ENCODE data around the gene P3H4. TPM values are rescaled to one million over a fixed set of nuclear protein-coding genes. Genes with fewer than 3 reads are reported as not detected.
"Not testable (repeated sequence)": the region's sequence is repeated elsewhere in the genome, so short reads cannot be mapped to it uniquely, and the experiment has no call there.

Gene P3H4, protein sequence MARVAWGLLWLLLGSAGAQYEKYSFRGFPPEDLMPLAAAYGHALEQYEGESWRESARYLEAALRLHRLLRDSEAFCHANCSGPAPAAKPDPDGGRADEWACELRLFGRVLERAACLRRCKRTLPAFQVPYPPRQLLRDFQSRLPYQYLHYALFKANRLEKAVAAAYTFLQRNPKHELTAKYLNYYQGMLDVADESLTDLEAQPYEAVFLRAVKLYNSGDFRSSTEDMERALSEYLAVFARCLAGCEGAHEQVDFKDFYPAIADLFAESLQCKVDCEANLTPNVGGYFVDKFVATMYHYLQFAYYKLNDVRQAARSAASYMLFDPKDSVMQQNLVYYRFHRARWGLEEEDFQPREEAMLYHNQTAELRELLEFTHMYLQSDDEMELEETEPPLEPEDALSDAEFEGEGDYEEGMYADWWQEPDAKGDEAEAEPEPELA
- 49.1 and 59.4 TPM in 2 replicates for total RNA-seq

- no peak for DNase-seq (ENCODE audit: low read depth, low spot score)
These were observed at the start of gene P3H4 for GRCh38 chr17:41811549-41812380. TSS of gene P3H4 (minus strand) at chr17:41811949. CDS start at chr17:41811915, 34 bp downstream.

DNA sequence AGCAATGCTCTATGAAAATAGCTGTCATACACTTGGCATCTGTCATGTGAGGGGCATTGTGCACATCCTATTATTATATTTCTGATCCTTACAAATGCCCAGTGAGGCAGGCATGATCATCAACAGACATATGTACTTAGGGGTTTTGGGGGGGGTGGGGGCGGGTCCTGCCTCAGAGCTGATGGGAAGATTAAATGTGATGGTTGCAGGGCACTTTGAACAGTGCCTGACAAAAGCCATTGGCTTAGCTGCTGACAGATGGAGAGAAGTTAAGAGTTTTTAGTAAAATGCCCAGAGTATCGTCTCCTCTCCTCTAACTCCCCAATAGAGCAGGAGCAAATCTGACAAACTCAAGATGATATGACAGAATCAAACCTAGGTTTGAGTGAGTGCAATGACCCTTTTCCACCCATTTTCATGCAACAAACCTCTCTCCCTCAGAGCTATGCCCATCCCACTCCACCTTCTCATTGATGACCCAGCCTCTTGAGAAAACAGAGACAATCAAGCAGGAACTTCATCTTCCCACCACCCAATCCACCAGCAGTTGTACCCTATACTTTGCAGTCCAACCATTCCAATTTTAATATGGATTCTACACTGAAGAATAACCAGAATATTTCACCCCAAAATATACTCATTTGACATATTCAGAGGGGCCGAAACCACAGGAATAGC is 48.6 kb upstream of the P3H4 start:
- DNase-seq (ENCODE audit: low read depth, low spot score) = no peak

GRCh38 chr17:41851382-41851781 is 39.6 kb upstream of the P3H4 start:
- DNase-seq (ENCODE audit: low read depth, low spot score) = not testable (repeated sequence)

DNA sequence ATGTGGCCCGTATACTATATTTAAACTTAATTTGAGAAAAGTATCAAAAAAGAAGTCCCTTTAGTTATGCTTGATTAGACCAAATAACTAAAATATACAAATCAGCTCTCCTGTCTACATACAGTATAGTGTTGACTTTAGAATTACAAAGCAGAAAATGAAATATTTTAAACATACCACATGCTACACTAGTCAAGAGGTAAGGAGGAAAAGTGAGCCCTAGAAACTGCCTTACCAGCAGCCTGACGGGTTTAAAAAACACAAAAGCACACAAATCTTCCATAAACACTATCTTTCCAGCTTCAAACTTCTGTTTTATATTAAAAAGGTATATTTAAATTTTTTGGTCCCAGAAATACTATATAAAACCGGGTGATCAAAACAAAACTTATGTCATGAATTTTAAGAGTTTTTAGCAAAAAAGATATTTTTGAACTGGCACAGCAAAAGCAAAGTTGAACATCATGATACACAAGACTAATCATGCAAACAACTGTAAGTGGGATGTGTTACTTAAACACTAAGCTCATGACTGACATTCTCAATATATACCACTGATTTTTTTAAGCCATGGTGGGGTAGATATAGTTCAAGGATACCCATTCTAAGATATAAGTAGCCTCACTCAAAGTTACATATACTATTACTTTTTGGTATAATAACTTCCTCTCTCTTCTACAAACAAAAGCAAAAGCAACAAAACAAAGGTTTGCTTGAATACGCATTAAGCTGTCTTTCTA is 37.7 kb upstream of the P3H4 start:
- DNase-seq (ENCODE audit: low read depth, low spot score) = no peak

- DNase-seq (ENCODE audit: low read depth, low spot score) = no peak
These were observed 37.0 kb upstream of the P3H4 start for GRCh38 chr17:41848788-41849187.

GRCh38 chr17:41844971-41845370 is 33.2 kb upstream of the P3H4 start:
- DNase-seq (ENCODE audit: low read depth, low spot score) = no peak

GRCh38 chr17:41840781-41841180 is 29.0 kb upstream of the P3H4 start:
- DNase-seq (ENCODE audit: low read depth, low spot score) = not testable (repeated sequence)

- DNase-seq (ENCODE audit: low read depth, low spot score) = not testable (repeated sequence)
These were observed 27.7 kb upstream of the P3H4 start for GRCh38 chr17:41839448-41839847.

DNA sequence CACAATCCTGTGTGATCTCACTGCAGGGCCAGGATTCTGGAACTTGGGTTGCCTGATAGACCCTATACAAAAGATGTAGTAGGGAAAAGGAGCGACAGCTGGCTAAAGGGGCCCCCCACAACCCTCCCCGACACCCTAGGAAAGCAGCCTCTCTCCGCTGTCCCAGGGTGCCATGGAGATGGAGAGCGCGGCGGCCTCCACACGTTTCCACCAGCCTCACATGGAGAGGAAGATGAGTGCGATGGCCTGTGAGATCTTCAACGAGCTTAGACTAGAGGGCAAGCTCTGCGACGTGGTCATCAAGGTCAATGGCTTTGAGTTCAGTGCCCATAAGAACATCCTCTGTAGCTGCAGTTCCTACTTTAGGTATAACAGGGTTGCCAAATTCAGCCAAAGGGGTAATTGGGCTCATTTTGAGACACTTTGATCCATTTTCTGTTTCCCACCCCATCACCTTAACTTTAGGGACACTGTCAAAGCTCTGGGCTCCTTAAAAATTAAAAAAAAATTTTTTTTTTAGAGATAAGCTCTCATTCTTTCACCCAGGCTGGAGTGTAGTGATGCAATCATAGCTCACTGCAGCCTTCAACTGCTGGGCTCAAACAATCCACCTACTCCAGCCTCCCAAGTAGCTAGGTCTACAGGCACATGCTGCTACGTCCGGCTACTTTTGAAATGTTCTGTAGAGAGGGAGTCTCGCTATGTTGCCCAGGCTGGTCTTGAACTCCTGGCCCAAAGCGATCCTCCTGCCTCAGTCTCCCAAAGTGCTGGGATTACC is 26.2 kb upstream of the P3H4 start, which contains the start of gene KLHL10:
Gene KLHL10, plus strand, starts transcription at position 65 of the 778 bp plus-strand sequence. Its CDS starts 108 bp downstream, at position 173.
- no peak for DNase-seq (ENCODE audit: low read depth, low spot score)

GRCh38 chr17:41836550-41837196 is 24.9 kb upstream of the P3H4 start:
- no peak for DNase-seq (ENCODE audit: low read depth, low spot score)

DNA sequence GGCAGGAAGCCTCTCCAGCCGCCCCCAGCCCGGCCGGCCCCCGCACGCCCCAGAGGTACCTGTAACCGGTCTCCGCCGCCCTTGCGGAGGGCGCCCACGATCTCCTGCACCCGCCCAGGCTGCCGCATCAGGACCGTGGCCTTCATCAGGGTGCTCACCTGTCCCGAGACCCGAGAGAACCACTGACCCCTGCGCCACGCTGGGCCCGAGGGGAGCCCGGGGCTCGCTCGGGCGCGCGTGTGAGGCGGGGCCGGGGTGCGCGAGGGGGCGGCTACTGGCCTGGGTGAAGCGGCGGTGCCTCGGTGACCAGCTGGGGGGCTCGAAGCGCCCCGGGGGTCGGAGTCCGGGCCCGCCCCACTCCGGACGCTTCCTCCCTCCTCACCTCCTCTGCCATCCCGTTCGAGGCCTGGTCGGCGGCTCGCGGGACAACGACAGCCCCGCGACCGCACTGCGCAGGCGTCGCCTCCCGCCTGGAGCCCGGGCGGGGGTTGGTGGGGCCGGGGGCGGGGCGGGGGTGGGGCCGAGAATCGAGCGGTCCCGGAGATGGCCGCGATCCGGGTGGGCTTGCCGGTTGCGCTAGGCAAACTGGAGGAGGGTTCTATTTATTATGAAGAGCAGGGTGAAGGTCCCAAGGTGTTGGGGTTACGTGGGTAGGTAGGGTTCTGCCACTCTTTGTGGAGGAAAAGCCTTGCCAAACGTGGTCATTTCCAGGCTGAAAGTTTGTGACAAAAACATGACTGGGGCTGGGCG is 24.2 kb upstream of the P3H4 start, which contains the start of gene NT5C3B:
Gene NT5C3B, minus strand, starts transcription at position 433 of the 750 bp plus-strand sequence. Its CDS starts 39 bp downstream, at position 394.
- no peak for DNase-seq (ENCODE audit: low read depth, low spot score)

- no peak for DNase-seq (ENCODE audit: low read depth, low spot score)
These were observed 23.6 kb upstream of the P3H4 start for GRCh38 chr17:41835214-41835799.

GRCh38 chr17:41829961-41830360 is 18.2 kb upstream of the P3H4 start:
- not testable (repeated sequence) for DNase-seq (ENCODE audit: low read depth, low spot score)

DNA sequence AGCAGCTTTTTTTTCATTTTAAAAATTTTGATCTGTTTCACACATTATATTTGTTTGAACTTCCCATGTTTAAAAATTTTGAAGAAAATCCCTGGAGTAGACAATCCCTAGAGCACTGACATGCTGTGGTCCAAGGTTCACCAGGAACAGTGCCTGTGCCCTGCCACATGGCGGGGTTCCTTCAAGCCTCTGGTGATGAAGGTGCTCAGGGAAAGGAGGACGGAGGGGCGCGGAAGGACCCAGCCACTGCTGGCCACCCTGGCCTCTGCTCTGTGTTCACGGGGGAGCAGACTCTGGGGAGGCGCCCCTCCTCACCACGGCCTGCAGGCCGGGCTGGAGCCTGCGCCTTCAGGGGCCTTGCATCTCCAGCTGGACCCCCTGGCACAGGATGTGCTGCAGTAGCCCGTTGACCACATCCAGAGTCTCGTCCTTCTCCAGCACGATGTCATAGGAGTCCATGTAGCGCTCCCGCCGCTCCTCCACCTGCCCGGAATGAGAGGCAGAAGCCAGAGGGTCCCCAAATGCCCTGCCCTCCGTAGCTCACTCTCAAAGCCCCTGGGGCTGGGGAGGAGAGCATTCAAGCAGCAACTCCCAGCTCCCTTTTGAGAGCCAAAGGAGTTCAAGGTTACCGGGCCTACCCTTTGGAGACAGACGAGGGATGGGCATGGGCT is 13.6 kb upstream of the P3H4 start:
- no peak for DNase-seq (ENCODE audit: low read depth, low spot score)

DNA sequence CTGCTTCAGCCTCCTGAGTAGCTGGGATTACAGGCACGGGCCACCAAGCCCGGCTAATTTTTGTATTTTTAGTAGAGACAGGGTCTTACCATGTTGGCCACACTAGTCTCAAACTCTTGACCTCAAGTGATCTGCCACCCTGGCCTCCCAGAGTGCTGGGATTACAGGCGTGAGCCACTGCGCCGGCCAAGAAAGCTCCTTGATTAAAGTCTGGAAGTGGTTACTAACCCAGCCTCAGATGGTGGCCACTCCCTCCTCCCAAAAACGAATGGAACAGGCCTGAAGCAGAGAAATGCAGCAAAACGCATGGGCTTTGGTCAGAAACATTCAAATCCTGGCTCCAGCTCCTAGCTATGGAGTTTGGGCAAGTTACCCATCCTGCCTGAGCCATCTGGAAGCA is 12.3 kb upstream of the P3H4 start:
- DNase-seq (ENCODE audit: low read depth, low spot score) = no peak

GRCh38 chr17:41823580-41823979 is 11.8 kb upstream of the P3H4 start:
- no peak for DNase-seq (ENCODE audit: low read depth, low spot score)

DNA sequence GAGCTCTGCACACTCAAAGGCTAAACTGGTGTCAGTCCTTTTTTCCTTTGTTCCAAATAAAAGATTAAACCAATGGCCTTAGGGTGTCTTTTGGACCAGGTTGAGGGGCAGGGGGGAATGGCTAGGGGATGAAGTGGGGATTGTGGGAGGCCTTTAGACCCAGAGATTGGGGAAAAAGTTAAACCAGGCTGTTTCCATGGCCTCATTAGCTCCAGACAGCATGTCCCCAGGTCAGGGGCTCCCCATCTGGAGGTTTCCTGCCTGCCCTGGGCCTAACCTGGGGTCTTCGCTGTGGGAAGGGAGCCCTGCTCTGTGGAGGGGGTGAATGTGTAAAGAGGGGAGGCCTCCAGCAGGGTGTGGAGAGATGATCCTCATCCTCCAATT is 11.4 kb upstream of the P3H4 start:
- no peak for DNase-seq (ENCODE audit: low read depth, low spot score)

All from pulmonary artery endothelial cell (primary cell).